Neural progenitor cell (in vitro differentiated cells): ENCODE results near the gene PARP3.

Source experiments
- CTCF ChIP-seq: fragments of 200-600 bp; sonication (generic); IDR thresholded peaks from 2 replicates; pipeline ENCODE4 v1.5.1; 2017; ENCODE audit warnings: antibody characterized with exemption, mild to moderate bottlenecking
- EZH2 ChIP-seq: fragments of 200-600 bp; sonication (generic); IDR thresholded peaks from 2 replicates; pipeline ENCODE4 v1.6.1; 2017; ENCODE audit warnings: antibody characterized with exemption, mild to moderate bottlenecking, moderate library complexity

- no peak for TF ChIP-seq CTCF
- TF ChIP-seq EZH2: no peak
These were observed 20.8 kb downstream of the PARP3 start for GRCh38 chr3:51962854-51963530.
